ENCODE measurements around the gene SHLD3. TPM values are rescaled to one million over a fixed set of nuclear protein-coding genes. Genes with fewer than 3 reads are reported as not detected.
"Not testable (repeated sequence)": the region's sequence is repeated elsewhere in the genome, so short reads cannot be mapped to it uniquely, and the experiment has no call there.

Gene SHLD3, protein sequence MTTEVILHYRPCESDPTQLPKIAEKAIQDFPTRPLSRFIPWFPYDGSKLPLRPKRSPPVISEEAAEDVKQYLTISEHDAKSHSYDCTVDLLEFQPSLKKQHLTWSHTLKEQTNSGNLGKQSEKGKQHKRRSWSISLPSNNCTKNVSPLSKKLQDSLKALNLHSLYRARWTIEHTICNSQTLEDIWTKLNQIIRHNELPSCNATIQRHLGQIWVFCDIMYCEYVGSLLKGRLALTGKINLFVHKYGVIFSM
- 1 to 10 TPM; 4.5 to 5.3 TPM for total RNA-seq

DNA sequence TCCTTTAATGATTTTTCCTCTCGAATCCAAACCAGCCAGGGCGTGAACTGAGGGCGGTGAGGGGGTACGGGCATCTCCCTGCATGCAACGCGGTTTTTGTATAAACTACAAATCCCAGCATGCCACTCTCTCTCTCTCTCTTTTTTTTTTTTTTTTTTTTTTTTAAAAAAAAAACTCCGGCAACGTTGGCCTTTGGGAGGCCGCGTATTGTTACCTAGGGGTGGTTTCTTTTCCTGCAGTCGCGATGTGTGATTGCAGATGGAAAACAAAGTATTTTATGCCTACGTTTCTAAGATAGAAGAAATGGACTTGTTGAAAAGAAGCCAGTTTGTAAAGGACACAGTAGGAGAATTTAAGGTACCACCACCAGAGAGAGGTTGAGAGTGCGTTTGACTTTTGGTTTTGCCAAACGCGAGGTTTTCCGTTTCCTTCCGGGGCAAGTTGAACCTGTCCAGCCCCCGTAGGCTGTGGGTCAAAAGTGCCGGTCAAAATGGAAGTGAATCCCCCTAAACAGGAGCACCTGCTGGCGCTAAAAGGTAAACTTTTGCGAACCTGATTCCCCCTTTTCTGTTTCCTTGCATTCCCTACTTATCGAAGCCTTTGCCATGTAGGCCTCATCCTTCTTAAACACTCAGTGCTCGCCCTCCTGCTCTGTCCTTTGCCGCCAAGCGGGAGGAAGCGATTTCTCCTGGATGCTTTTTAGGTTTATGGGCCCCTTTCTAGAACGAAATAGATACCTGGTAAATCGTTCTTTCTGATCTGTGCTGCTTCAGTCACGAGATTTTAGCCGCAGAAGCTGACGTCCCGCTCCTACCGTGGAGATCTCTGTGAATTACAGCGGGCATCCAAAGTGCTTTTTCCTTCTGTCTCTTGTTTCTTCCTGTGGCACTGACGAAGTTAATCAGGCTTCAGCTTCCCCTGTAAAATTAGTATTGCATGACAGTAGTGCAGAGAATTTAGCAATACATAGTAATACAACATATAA, at the start of gene SHLD3, which contains the start of gene TRAPPC13:
SHLD3 (plus strand) TSS at position 457 of the 985 bp plus-strand sequence. CDS start 4,561 bp downstream, outside the sequence.
TRAPPC13 (plus strand) TSS at position 457 of the 985 bp plus-strand sequence; CDS start at position 491, 34 bp downstream.
- POLR2A ChIA-PET: no interaction called here
- peak within 1 kb of the TSS; percentile 99 for H3K27ac Mint-ChIP-seq
- H3K9me3 Mint-ChIP-seq: no peaks in the 10 kb centered on the region
- CTCF ChIA-PET: interaction anchor here (0.7 to 1.4 kb wide), 3 partner anchors 8 to 91 kb away, joined by 3 to 5 read pairs (median 3); no protein-coding TSS in a partner anchor
- peak; percentile 91 for DNase-seq
- peaks cover 47% of the 10 kb centered on the region for H3K4me1 Mint-ChIP-seq
- no peaks in the 10 kb centered on the region for H3K27me3 Mint-ChIP-seq
- peak within 1 kb of the TSS; percentile 97 for H3K4me3 Mint-ChIP-seq
- peaks cover 14% of the 10 kb centered on the region for H3K36me3 Mint-ChIP-seq (ENCODE audit: low read depth)

GRCh38 chr5:65577141-65577540, 47.7 kb upstream of the SHLD3 start:
- H3K4me3 Mint-ChIP-seq: no peak overlapping the region
- CTCF ChIA-PET: interaction anchor here (1.6 kb wide), 1 partner anchor 14 kb away, joined by 4 read pairs; the partner anchor contains the start of genes CENPK and PPWD1
- H3K27ac Mint-ChIP-seq: no peak overlapping the region
- no peaks in the 10 kb centered on the region for H3K9me3 Mint-ChIP-seq
- H3K4me1 Mint-ChIP-seq: peaks cover 16% of the 10 kb centered on the region
- no peaks in the 10 kb centered on the region for H3K27me3 Mint-ChIP-seq
- POLR2A ChIA-PET: no interaction called here
- H3K36me3 Mint-ChIP-seq (ENCODE audit: low read depth): peaks cover 53% of the 10 kb centered on the region
- no peak for DNase-seq

DNA sequence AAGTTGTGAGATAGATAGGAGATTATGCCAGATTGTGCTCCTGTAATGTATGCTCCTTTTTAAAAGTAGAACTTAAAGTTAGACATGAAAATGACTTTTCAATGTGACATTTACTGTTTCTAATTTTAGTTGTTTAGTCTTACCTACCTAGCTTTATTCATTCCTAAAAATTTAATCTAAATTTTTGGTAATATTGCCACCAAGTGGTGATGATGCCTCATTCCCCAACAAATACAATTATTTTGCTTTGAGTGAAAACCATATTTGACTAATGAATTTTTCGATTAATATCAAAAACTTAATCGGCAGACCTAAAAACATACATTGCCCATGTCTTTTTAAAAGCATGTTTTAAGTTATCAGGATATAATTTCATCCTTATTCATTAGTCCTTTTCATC, 36.1 kb upstream of the SHLD3 start:
- no peaks in the 10 kb centered on the region for H3K4me1 Mint-ChIP-seq
- H3K36me3 Mint-ChIP-seq (ENCODE audit: low read depth): peaks cover 32% of the 10 kb centered on the region
- H3K9me3 Mint-ChIP-seq: no peaks in the 10 kb centered on the region
- no peak overlapping the region for H3K27ac Mint-ChIP-seq
- DNase-seq: no peak
- H3K27me3 Mint-ChIP-seq: no peaks in the 10 kb centered on the region
- ChIA-PET CTCF (interaction anchor here (0.6 kb wide), 1 partner anchor 464 kb away, joined by 3 read pairs; no protein-coding TSS in a partner anchor), POLR2A (no interaction called here)
- no peak overlapping the region for H3K4me3 Mint-ChIP-seq

GRCh38 chr5:65601761-65602160, 23.1 kb upstream of the SHLD3 start:
- CTCF ChIA-PET: interaction anchor here (0.6 kb wide), 1 partner anchor 721 kb away, joined by 3 read pairs; no protein-coding TSS in a partner anchor
- peaks cover 72% of the 10 kb centered on the region for H3K36me3 Mint-ChIP-seq (ENCODE audit: low read depth)
- H3K27ac Mint-ChIP-seq, DNase-seq, POLR2A ChIA-PET, H3K27me3 Mint-ChIP-seq, H3K4me3 Mint-ChIP-seq, H3K4me1 Mint-ChIP-seq: not testable (repeated sequence)
- peaks cover 23% of the 10 kb centered on the region for H3K9me3 Mint-ChIP-seq

GRCh38 chr5:65611524-65611923, 13.3 kb upstream of the SHLD3 start:
- Mint-ChIP-seq H3K4me3 (no peak overlapping the region), H3K27ac (no peak overlapping the region), H3K36me3 (ENCODE audit: low read depth) (peaks cover 49% of the 10 kb centered on the region), H3K9me3 (no peaks in the 10 kb centered on the region), H3K27me3 (no peaks in the 10 kb centered on the region), H3K4me1 (no peaks in the 10 kb centered on the region)
- DNase-seq: no peak
- ChIA-PET CTCF (interaction anchor here (0.7 to 1.1 kb wide), 2 partner anchors 62 kb away, joined by 3 read pairs; no protein-coding TSS in a partner anchor), POLR2A (no interaction called here)

GRCh38 chr5:65612298-65612907, 12.4 kb upstream of the SHLD3 start:
- Mint-ChIP-seq H3K4me1 (no peaks in the 10 kb centered on the region), H3K27me3 (no peaks in the 10 kb centered on the region), H3K9me3 (no peaks in the 10 kb centered on the region), H3K36me3 (ENCODE audit: low read depth) (peaks cover 43% of the 10 kb centered on the region), H3K27ac (no peak overlapping the region), H3K4me3 (no peak overlapping the region)
- DNase-seq: no peak
- CTCF ChIA-PET: interaction anchor here (1.1 kb wide), 1 partner anchor 62 kb away, joined by 3 read pairs; no protein-coding TSS in a partner anchor
- POLR2A ChIA-PET: no interaction called here

GRCh38 chr5:65620021-65620420, 4.8 kb upstream of the SHLD3 start:
- Mint-ChIP-seq H3K36me3 (ENCODE audit: low read depth) (peaks cover 8% of the 10 kb centered on the region), H3K9me3 (no peaks in the 10 kb centered on the region), H3K4me3 (no peak overlapping the region), H3K4me1 (peaks cover 19% of the 10 kb centered on the region), H3K27me3 (no peaks in the 10 kb centered on the region), H3K27ac (no peak overlapping the region)
- no peak for DNase-seq
- CTCF ChIA-PET: interaction anchor here (0.5 kb wide), 1 partner anchor 21 kb away, joined by 3 read pairs; no protein-coding TSS in a partner anchor
- POLR2A ChIA-PET: interaction anchor here (0.5 kb wide), 1 partner anchor 9 kb away, joined by 3 read pairs; no protein-coding TSS in a partner anchor

DNA sequence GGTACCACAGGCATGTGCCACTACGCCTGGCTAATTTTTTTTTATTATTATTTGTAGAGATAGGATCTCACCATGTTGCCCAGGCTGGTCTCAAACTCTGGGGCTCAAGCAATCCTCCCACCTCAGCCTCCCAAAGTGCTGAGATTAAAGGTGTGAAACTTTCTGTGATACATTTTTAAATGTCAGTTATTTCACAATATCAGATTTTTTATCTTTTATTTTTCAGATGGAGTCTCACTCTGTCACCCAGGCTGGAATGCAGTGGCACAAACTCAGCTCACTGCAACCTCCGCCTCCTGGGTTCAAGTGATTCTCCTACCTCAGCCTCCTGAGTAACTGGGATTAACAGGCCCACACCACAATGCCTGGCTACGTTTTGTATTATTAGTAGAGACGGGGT, 2.9 kb upstream of the SHLD3 start:
- DNase-seq; H3K9me3 Mint-ChIP-seq; H3K36me3 Mint-ChIP-seq (ENCODE audit: low read depth); H3K27me3 Mint-ChIP-seq; CTCF ChIA-PET; POLR2A ChIA-PET; H3K4me3 Mint-ChIP-seq; H3K27ac Mint-ChIP-seq: not testable (repeated sequence)
- H3K4me1 Mint-ChIP-seq: peaks cover 31% of the 10 kb centered on the region

DNA sequence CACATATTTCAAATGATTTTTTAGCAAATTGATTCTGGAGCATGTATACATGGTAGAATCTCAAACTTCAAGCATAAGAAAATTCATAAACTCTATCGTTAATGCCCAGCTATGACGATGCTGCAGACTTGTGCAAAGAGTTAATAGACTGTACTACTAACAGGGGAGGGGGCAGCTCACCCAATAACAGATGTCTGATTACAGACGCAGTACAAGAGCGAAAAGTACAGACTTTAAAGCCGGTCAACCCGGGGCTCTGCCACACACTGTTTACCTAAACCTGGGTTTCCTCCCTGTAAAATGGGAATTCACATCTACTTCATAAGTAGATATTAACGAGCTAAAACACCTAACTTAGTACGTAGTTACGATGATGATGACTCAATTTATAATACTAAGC, 1.3 kb upstream of the SHLD3 start:
- ChIA-PET POLR2A (interaction anchor here (0.5 to 0.6 kb wide), 3 partner anchors 79 to 274 kb away, joined by 3 to 8 read pairs (median 3); no protein-coding TSS in a partner anchor), CTCF (interaction anchor here (1.2 to 1.4 kb wide), 2 partner anchors 9 to 62 kb away, joined by 3 read pairs; no protein-coding TSS in a partner anchor)
- Mint-ChIP-seq H3K27me3 (no peaks in the 10 kb centered on the region), H3K4me1 (peaks cover 40% of the 10 kb centered on the region), H3K4me3 (peak overlapping the region; percentile 97), H3K9me3 (no peaks in the 10 kb centered on the region), H3K27ac (peak overlapping the region; percentile 99), H3K36me3 (ENCODE audit: low read depth) (peaks cover 7% of the 10 kb centered on the region)
- DNase-seq: no peak

DNA sequence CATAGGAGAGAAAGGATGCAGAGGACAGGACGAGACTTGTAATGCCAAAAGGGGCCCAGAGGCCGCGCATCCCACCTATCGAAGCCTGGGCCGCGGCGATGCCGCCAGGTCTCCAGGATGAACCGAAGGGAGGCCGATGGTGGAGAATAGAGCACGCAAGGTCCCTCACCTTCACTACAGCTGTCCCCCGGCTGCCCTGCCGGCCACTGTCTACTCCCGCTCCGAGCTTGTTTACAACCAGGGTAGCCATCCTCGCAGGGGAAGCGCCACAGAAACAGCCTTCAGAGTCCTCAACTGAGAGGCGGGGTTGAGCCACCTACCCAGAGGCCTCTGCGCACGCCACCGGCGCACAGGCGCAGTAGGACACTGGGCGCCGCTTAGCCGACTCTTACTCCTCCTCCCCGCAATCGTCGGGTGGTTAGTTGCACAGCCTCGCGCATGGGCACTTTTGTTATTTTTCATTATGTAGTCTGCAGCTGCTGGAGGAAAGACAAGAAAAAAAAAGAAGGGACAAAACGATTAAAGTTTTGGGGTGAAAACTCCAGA, 729 bp upstream of the SHLD3 start, which contains the start of gene TRIM23:
TRIM23 (minus strand) TSS at position 309 of the 546 bp plus-strand sequence; CDS start at position 250, 59 bp downstream.
- Mint-ChIP-seq H3K27ac (peak within 1 kb of the TSS; percentile 99), H3K9me3 (no peaks in the 10 kb centered on the region), H3K4me1 (peaks cover 40% of the 10 kb centered on the region), H3K4me3 (peak within 1 kb of the TSS; percentile 97), H3K36me3 (ENCODE audit: low read depth) (peaks cover 7% of the 10 kb centered on the region), H3K27me3 (no peaks in the 10 kb centered on the region)
- POLR2A ChIA-PET: interaction anchor here (0.5 to 0.6 kb wide), 2 partner anchors 79 to 273 kb away, joined by 3 read pairs; no protein-coding TSS in a partner anchor
- peak; percentile 93 for DNase-seq
- CTCF ChIA-PET: interaction anchor here (0.7 to 1.4 kb wide), 3 partner anchors 9 to 92 kb away, joined by 3 to 5 read pairs (median 3); no protein-coding TSS in a partner anchor

DNA sequence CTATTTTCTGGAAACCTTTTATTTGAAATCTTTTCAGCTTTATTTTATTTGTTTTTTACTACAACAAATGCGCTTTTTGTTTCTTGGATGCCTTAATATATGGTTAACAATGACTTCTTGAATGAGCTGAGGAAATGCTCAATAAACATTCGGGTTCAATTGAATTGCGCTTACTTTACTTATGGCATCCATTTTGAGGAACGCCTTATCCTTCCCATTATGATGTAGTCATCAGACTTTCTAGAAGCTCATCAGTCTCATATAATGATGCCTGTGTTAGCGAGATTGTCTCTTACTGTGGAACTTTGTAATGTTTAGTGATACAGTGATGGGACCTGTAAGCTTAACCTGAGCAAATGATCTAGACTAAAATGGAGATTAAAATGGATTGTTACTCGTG, 916 bp downstream of the SHLD3 start:
- peaks cover 47% of the 10 kb centered on the region for H3K4me1 Mint-ChIP-seq
- H3K36me3 Mint-ChIP-seq (ENCODE audit: low read depth): peaks cover 16% of the 10 kb centered on the region
- peak overlapping the region; percentile 99 for H3K27ac Mint-ChIP-seq
- no peaks in the 10 kb centered on the region for H3K27me3 Mint-ChIP-seq
- DNase-seq: no peak
- POLR2A ChIA-PET: no interaction called here
- peak overlapping the region; percentile 97 for H3K4me3 Mint-ChIP-seq
- CTCF ChIA-PET: no interaction called here
- no peaks in the 10 kb centered on the region for H3K9me3 Mint-ChIP-seq

DNA sequence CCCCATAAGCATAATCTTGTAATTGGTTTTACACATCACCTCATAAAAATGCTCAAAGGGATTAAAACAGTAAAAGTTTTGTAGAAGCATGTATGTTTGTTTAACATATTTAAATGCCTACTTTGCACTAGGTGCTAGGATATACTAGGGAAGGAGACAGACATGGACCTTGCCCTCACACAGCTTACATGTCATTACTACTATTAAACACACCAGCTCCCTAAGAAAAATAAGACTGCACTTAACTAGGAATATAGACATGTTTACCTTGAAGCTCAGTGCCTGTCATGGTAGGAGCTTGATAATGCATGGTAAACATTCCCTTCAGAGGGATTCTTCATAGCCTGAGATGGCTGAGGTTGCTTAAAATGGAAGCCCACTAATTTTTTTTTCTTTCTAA, 6.2 kb downstream of the SHLD3 start:
- Mint-ChIP-seq H3K27ac (no peak overlapping the region), H3K36me3 (ENCODE audit: low read depth) (peaks cover 20% of the 10 kb centered on the region), H3K4me1 (peaks cover 23% of the 10 kb centered on the region), H3K27me3 (no peaks in the 10 kb centered on the region), H3K4me3 (no peak overlapping the region), H3K9me3 (no peaks in the 10 kb centered on the region)
- no peak for DNase-seq
- CTCF ChIA-PET: no interaction called here
- POLR2A ChIA-PET: no interaction called here
